GM12874 (cell line): ENCODE measurements around the gene C4BPB.

Source experiments
- CTCF ChIP-seq: IDR thresholded peaks from 2 replicates; pipeline ENCODE4 v1.5.1; 2011; ENCODE audit warnings: low read depth, mild to moderate bottlenecking, control low read depth, low read length, moderate library complexity; ENCODE audit not compliant: insufficient read depth

Gene C4BPB

GRCh38 chr1:207088701-207089626 is at the start of gene C4BPB:
C4BPB (plus strand) TSS chr1:207088860; CDS start chr1:207089532, 672 bp downstream.
- no peak for TF ChIP-seq CTCF

GRCh38 chr1:207039380-207040180 is 49.1 kb upstream of the C4BPB start:
- TF ChIP-seq CTCF = no peak

GRCh38 chr1:207040181-207040533 is 48.5 kb upstream of the C4BPB start:
- no peak for TF ChIP-seq CTCF

GRCh38 chr1:207045453-207045852 is 43.2 kb upstream of the C4BPB start:
- TF ChIP-seq CTCF = no peak

GRCh38 chr1:207047505-207047904 is 41.2 kb upstream of the C4BPB start:
- TF ChIP-seq CTCF = no peak

GRCh38 chr1:207048041-207048440 is 40.6 kb upstream of the C4BPB start:
- no peak for TF ChIP-seq CTCF

DNA sequence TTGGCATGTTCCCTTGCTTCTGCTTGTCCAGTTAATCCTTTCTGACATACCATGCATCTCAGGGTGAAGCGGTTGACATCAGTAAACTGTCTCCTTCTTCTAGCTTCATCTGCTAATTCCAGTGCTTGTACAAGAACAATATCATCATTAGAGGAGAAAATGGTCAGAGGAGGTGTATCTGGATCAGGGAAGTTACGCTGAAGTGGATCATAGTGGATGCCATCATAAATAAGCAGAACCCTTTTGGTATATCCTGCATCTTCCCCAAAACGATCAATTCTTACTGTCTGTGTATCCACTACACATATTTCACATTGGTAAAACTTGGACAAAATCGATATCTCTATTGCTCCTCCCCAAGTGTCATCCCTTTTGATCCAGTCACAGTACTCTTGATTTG is 39.6 kb upstream of the C4BPB start:
- no peak for TF ChIP-seq CTCF
